ENCODE results near the gene NACA. TPM values are rescaled to one million over a fixed set of nuclear protein-coding genes. Genes with fewer than 3 reads are reported as not detected.

NACA gene
- total and polyA plus RNA-seq, 2 of the 13 experiments (the other 11 are each of a cell fraction or from before 2014, with no cell fraction given), result 799 to 1,700 TPM

DNA sequence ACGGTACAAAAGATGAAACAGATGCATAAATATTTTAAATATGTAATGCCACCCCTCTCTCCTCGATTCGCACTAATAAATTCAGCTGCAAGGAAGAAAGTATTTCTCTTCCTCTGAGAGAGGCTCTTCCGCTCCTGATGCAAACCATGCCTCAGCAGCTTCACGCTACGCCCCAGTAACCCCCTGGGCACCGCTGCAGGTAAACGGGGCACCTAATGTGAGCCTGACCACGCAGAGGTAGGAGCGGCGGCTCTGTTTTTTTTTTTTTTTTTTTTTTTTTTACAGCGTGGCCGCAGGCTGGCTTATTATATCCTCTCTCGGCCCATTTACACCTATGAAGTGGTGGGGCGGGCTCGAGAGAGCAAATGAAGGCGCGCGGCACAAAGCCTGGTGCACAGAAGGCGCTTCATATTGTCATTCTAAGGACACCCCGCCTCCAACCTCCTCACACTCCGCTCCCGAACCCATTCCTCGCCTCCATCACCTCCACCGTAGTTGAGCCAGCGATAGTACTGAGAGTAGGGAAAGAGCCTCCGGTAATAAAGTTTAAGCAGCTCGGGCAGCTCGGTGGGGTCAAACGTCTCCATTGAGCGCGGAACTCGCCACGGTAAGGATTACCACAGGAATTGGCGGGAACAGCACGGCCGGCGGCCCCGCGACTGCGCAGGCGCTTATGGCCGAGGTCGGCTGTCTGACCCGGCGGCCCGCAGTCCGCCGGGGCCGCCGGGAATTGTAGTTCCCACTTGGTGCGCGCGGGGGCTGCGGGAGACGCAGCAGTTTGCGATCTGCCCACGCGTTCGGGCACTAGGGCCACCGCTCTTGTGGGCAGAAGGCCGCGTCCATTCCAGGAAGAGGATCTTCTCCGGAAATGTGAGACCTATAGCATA lies 26.9 kb upstream of the NACA start, which contains the start of gene PRIM1 (continued):
- TF ChIP-seq ZBTB25 (CRISPR knock-in tag; IDR thresholded peaks at IDR 0.05), result no peak
- TF ChIP-seq HBP1 (CRISPR knock-in tag; IDR thresholded peaks at IDR 0.05; ENCODE audit: low read depth), result 0 out of 2 replicates have a peak, but pooled peaks have one; percentile 43
- no peak; the same call in 1 of the 2 replicates for TF ChIP-seq ELF4 (CRISPR knock-in tag; IDR thresholded peaks at IDR 0.05; ENCODE audit: borderline replicate concordance)
- TF ChIP-seq ZNF687 (CRISPR knock-in tag; IDR thresholded peaks at IDR 0.05), result peak; percentile 92
- no peak for TF ChIP-seq ZNF629 (CRISPR knock-in tag; conservative IDR thresholded peaks at IDR 0.05)
- 0 out of 2 replicates have a peak, but pooled peaks have one; percentile 38 for TF ChIP-seq ZNF33B (CRISPR knock-in tag; IDR thresholded peaks at IDR 0.05)
- no peak for TF ChIP-seq FOXO4 (CRISPR knock-in tag; conservative IDR thresholded peaks at IDR 0.05)
- no peak for TF ChIP-seq MIXL1 (CRISPR knock-in tag; IDR thresholded peaks at IDR 0.05)
- TF ChIP-seq ZSCAN29 (CRISPR knock-in tag; conservative IDR thresholded peaks at IDR 0.05), result no peak; the same call in 1 of the 2 replicates
- TF ChIP-seq, protein P1, sequence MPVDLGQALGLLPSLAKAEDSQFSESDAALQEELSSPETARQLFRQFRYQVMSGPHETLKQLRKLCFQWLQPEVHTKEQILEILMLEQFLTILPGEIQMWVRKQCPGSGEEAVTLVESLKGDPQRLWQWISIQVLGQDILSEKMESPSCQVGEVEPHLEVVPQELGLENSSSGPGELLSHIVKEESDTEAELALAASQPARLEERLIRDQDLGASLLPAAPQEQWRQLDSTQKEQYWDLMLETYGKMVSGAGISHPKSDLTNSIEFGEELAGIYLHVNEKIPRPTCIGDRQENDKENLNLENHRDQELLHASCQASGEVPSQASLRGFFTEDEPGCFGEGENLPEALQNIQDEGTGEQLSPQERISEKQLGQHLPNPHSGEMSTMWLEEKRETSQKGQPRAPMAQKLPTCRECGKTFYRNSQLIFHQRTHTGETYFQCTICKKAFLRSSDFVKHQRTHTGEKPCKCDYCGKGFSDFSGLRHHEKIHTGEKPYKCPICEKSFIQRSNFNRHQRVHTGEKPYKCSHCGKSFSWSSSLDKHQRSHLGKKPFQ (CRISPR knock-in tag; IDR thresholded peaks at IDR 0.05; ENCODE audit: insufficient replicate concordance), result no peak
- TF ChIP-seq ZNF34 (CRISPR knock-in tag; IDR thresholded peaks at IDR 0.05; ENCODE audit: borderline replicate concordance), result no peak
- TF ChIP-seq YY1 (IDR thresholded peaks at IDR 0.05; ENCODE audit: insufficient read depth, insufficient replicate concordance, low read depth, low read length), result peak; percentile 80
- TF ChIP-seq, protein P2, sequence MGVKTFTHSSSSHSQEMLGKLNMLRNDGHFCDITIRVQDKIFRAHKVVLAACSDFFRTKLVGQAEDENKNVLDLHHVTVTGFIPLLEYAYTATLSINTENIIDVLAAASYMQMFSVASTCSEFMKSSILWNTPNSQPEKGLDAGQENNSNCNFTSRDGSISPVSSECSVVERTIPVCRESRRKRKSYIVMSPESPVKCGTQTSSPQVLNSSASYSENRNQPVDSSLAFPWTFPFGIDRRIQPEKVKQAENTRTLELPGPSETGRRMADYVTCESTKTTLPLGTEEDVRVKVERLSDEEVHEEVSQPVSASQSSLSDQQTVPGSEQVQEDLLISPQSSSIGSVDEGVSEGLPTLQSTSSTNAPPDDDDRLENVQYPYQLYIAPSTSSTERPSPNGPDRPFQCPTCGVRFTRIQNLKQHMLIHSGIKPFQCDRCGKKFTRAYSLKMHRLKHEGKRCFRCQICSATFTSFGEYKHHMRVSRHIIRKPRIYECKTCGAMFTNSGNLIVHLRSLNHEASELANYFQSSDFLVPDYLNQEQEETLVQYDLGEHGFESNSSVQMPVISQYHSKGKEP (CRISPR knock-in tag; IDR thresholded peaks at IDR 0.05), result peak; percentile 29; the same call in 1 of the 2 replicates
- TF ChIP-seq ZSCAN12 (CRISPR knock-in tag; IDR thresholded peaks at IDR 0.05), result no peak
- no peak for TF ChIP-seq HOXA5 (CRISPR knock-in tag; IDR thresholded peaks at IDR 0.05)
- no peak; the same call in 1 of the 2 replicates for TF ChIP-seq ZNF558 (CRISPR knock-in tag; IDR thresholded peaks at IDR 0.05; ENCODE audit: borderline replicate concordance)
